GM15510 (cell line): ENCODE data around the gene HTR2A.

Experiments
- POLR2A ChIP-seq: IDR thresholded peaks from 3 replicates; pipeline ENCODE4 v1.6.1; 2011; ENCODE audit warnings: borderline replicate concordance; ENCODE audit not compliant: insufficient read length; ENCODE audit errors: extremely low read depth

The HTR2A gene

DNA sequence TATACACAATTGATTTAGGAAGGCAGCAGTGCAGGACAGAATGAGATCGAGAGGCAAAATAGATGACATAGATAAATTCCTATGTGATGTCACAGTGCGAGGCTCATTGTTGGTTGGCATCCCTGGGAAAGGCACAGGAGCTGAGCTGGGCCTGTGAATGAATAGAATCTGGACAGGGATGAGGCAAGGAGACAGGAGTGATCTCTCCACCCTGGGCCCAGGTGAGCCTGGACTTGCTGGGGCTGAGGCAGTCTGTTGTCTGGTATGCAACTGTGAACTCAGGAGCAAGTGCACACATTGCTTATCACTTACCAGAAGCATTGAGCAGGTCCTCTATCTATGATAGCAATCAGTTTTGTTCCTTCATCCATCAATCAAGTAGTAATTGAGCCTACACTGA is 51.7 kb downstream of the HTR2A start:
- TF ChIP-seq POLR2A, result no peak

GRCh38 chr13:46844431-46844830 is 52.4 kb downstream of the HTR2A start:
- no peak for TF ChIP-seq POLR2A

DNA sequence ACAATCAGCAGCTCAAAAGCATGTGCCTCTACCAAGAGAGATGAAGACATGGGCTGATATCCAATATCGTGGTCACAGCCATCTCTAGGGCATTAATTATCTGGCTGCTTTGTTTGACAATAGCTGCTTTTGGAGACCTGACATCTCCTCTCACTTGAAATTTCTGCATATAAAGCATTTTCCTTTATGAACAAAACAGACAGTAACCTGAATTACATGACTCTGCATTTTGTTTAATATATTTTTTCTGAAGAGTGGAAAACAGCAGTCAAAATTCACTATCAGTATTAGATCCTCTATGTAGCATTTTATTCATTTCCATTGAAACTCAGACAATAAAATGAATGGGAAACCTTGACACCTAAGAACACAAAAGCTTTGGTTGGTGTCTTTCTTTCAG is 57.5 kb downstream of the HTR2A start:
- TF ChIP-seq POLR2A, result no peak

- TF ChIP-seq POLR2A, result no peak
These were observed 62.2 kb downstream of the HTR2A start for GRCh38 chr13:46834657-46835056.

GRCh38 chr13:46831588-46832194 is 65.2 kb downstream of the HTR2A start:
- TF ChIP-seq POLR2A, result no peak

DNA sequence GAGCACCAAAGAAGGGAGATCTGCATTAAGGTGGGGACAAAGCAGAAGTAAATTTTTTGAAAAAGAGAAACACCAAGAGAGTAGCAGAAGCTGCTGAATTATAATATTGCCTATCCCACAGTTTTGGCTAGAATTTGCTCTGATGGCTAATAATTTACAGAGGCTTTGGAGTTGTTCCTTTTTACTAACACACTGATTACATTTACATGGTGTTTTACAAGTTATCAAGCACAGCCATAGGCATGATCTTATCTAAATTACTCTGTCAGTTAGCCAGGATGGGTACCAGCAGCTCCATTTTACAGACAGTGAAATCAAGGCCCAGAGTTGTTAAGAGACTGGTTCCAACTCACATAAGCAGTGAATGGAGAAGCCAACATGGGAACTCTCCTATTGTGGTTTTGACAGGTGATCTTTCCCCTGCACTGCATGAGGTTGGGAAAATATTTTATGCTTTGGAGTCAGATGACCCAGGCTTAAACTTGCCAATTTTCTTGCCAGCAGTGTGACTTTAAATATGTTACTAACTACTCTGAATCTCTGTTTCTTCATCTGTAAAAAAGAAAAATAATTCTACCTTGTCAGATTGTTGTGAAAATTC is 66.3 kb downstream of the HTR2A start:
- TF ChIP-seq POLR2A, result no peak

- no peak for TF ChIP-seq POLR2A
These were observed 74.3 kb downstream of the HTR2A start for GRCh38 chr13:46822551-46822950.

GRCh38 chr13:46817838-46818476 is 78.9 kb downstream of the HTR2A start:
- TF ChIP-seq POLR2A, result no peak

DNA sequence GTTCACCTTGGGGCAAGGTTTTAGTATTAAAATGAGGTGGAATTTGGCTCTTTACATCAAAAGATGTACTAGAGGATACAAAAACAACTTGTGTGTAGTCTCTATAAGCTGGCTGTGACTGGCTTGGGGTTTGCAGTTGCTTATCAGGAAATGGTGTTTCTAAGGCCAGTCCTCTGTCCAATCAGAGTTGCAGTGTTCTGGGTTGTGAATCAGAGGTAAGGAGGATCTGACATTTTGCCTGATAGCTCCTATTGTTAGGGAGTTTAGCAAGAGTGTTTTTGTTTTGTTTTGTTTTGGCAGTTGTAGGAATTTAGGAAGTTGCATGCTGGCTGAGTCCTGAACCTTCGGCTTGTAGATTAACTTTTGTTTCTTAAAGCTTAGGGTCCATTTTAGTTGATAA is 79.8 kb downstream of the HTR2A start:
- TF ChIP-seq POLR2A, result no peak

- TF ChIP-seq POLR2A, result no peak
These were observed 80.5 kb downstream of the HTR2A start for GRCh38 chr13:46816371-46816770.

DNA sequence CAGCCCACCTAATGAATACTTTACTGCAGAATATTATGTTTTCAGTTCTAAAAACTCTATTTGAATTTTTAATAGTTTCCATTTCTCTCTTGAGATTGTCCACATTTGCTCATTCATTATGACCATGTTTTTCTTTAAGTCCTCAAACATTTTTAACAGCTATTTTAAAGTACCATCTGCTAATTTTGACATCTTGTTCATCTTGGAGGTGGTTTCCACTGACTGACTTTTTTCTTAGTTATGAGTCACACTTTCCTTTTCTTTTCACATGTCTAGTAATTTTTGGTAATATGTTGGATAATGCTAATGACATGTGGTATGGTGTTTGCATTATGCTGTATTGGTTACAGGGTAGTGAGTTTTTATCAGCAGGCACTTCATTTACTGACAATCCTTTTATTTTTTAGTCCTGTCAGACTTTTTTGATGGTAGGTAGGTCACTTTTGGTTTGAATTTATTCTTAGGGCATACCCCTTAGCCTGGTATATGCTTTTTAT is 84.5 kb downstream of the HTR2A start:
- TF ChIP-seq POLR2A, result no peak

GRCh38 chr13:46810440-46810839 is 86.4 kb downstream of the HTR2A start:
- TF ChIP-seq POLR2A, result no peak

GRCh38 chr13:46804391-46804815 is 92.5 kb downstream of the HTR2A start:
- no peak for TF ChIP-seq POLR2A

- TF ChIP-seq POLR2A, result no peak
These were observed 93.3 kb downstream of the HTR2A start for GRCh38 chr13:46803586-46803985.

- TF ChIP-seq POLR2A, result no peak
These were observed 95.0 kb downstream of the HTR2A start for GRCh38 chr13:46801858-46802257.

GRCh38 chr13:46799139-46799538 is 97.7 kb downstream of the HTR2A start:
- no peak for TF ChIP-seq POLR2A
